Measurements from ENCODE around the gene LYSMD2.
"Not testable (repeated sequence)": the region's sequence is repeated elsewhere in the genome, so short reads cannot be mapped to it uniquely, and the experiment has no call there.

LYSMD2 gene
- 3.5 to 28.0 (median 7.0) reads per million in 17 experiments for total RNA-seq

GRCh38 chr15:51737522-51738305 lies at the start of gene LYSMD2:
Gene LYSMD2 (minus strand): TSS chr15:51737655. CDS start chr15:51737622, 33 bp downstream.
- peak; percentile 53 to 88 (median 76) for DNase-seq

- DNase-seq, result not testable (repeated sequence)
Observed at GRCh38 chr15:51787130-51787529, 49.7 kb upstream of the LYSMD2 start.

- DNase-seq, result no peak
Observed at GRCh38 chr15:51783967-51784366, 46.5 kb upstream of the LYSMD2 start.

GRCh38 chr15:51782357-51782896 lies 45.0 kb upstream of the LYSMD2 start:
- peak in 2 of 4 experiments; percentile 6 to 24 for DNase-seq

- no peak for DNase-seq
Observed at GRCh38 chr15:51781506-51781905, 44.1 kb upstream of the LYSMD2 start.

- DNase-seq, result no peak
Observed at GRCh38 chr15:51780636-51781035, 43.2 kb upstream of the LYSMD2 start.

- DNase-seq, result peak; percentile 84 to 91 (median 88)
Observed at GRCh38 chr15:51776952-51777569, 39.6 kb upstream of the LYSMD2 start.

GRCh38 chr15:51775967-51776816 lies 38.7 kb upstream of the LYSMD2 start:
- peak; percentile 61 to 78 (median 64) for DNase-seq

GRCh38 chr15:51774916-51775315 lies 37.5 kb upstream of the LYSMD2 start:
- no peak for DNase-seq

- no peak for DNase-seq
Observed at GRCh38 chr15:51771773-51772172, 34.3 kb upstream of the LYSMD2 start.

GRCh38 chr15:51770902-51771301 lies 33.4 kb upstream of the LYSMD2 start:
- no peak for DNase-seq

GRCh38 chr15:51768018-51768417 lies 30.6 kb upstream of the LYSMD2 start:
- peak; percentile 11 to 47 (median 40) for DNase-seq

GRCh38 chr15:51766341-51766740 lies 28.9 kb upstream of the LYSMD2 start:
- DNase-seq, result peak in 3 of 4 experiments; percentile 24 to 55 (median 55)

- no peak for DNase-seq
Observed at GRCh38 chr15:51765751-51766150, 28.3 kb upstream of the LYSMD2 start.

GRCh38 chr15:51760805-51761204 lies 23.4 kb upstream of the LYSMD2 start:
- no peak for DNase-seq

GRCh38 chr15:51759557-51760070 lies 22.2 kb upstream of the LYSMD2 start:
- DNase-seq, result peak in 3 of 4 experiments; percentile 28 to 60 (median 44)

- DNase-seq, result no peak
Observed at GRCh38 chr15:51758645-51759044, 21.2 kb upstream of the LYSMD2 start.

GRCh38 chr15:51757450-51757849 lies 20.0 kb upstream of the LYSMD2 start:
- no peak for DNase-seq

- DNase-seq, result peak; percentile 42 to 84 (median 64)
Observed at GRCh38 chr15:51756482-51756881, 19.0 kb upstream of the LYSMD2 start.

- peak in 3 of 4 experiments; percentile 26 to 46 (median 31) for DNase-seq
Observed at GRCh38 chr15:51755790-51756189, 18.3 kb upstream of the LYSMD2 start.

GRCh38 chr15:51754267-51754666 lies 16.8 kb upstream of the LYSMD2 start:
- DNase-seq, result no peak

GRCh38 chr15:51752888-51753287 lies 15.4 kb upstream of the LYSMD2 start:
- DNase-seq, result peak; percentile 44 to 77 (median 66)
